ENCODE results near the gene ZNF215. TPM values are rescaled to one million over a fixed set of nuclear protein-coding genes. Genes with fewer than 3 reads are reported as not detected.
A peak's percentile ranks its signal among the peaks of the same experiment; 100 is the strongest.

Gene ZNF215
- total and polyA plus RNA-seq, 2 experiments from 2014 or later = 17.3 to 20.8 TPM

DNA sequence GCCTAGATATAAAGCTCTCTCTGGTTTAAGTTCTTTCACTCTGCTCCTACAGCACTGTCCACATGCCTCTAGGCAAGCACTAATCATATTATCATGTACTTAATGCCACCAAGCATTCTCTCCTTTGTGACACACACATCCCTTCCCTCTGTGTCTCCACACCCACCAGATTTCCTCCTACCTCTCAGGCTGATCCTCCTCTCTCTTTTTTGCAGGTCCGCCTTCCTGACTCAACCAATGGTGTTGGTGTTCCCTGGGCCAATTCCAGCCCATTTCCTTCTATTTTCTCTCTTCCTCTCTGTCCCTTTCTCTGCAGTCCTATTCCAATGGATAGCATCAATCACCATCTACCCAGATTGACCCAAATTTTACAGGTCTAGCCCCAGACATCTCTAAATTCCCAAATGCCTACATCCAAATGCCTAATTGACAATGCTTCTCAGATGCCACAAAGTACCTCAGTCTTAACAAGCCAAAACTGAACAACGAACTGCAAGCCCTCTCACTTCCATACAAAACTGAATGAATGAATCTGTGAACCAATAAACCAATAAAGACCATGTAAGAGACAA is 504 bp upstream of the ZNF215 start:
- H3K4me3 ChIP-seq = peak overlapping the region; percentile 86
- no peaks in the 10 kb centered on the region for H3K9me2 ChIP-seq (ENCODE audit: insufficient read depth)
- ATAC-seq (peak; percentile 37), DNase-seq (ENCODE audit: low spot score) (peak; percentile 49)
- peaks cover 10% of the 10 kb centered on the region; the same call in 2 of the 3 replicates for H3K36me3 Mint-ChIP-seq (ENCODE audit: low read depth)
- H3K4me3 Mint-ChIP-seq = peak overlapping the region; percentile 97
- no peaks in the 10 kb centered on the region for H3K36me3 ChIP-seq (ENCODE audit: insufficient read depth)
- H4K20me1 ChIP-seq (replicated peaks; ENCODE audit: insufficient read depth) = no peaks in the 10 kb centered on the region
- no peaks in the 10 kb centered on the region for H3K27me3 ChIP-seq (ENCODE audit: insufficient read depth)
- peak overlapping the region; percentile 39 for H3K27ac ChIP-seq (ENCODE audit: low read depth)
- H2AFZ ChIP-seq = peak overlapping the region; percentile 88
- peak overlapping the region; percentile 88 for H3K4me2 ChIP-seq
- no peaks in the 10 kb centered on the region for H3K9me3 Mint-ChIP-seq
- H3F3A ChIP-seq (replicated peaks; ENCODE audit: low read depth) = no peaks in the 10 kb centered on the region
- H3K79me2 ChIP-seq (replicated peaks; ENCODE audit: insufficient read depth) = peaks cover 32% of the 10 kb centered on the region
- peaks cover 31% of the 10 kb centered on the region for H3K4me1 Mint-ChIP-seq
- H3K4me1 ChIP-seq (ENCODE audit: insufficient read depth) = peaks cover 30% of the 10 kb centered on the region
- TF ChIP-seq, protein P1, sequence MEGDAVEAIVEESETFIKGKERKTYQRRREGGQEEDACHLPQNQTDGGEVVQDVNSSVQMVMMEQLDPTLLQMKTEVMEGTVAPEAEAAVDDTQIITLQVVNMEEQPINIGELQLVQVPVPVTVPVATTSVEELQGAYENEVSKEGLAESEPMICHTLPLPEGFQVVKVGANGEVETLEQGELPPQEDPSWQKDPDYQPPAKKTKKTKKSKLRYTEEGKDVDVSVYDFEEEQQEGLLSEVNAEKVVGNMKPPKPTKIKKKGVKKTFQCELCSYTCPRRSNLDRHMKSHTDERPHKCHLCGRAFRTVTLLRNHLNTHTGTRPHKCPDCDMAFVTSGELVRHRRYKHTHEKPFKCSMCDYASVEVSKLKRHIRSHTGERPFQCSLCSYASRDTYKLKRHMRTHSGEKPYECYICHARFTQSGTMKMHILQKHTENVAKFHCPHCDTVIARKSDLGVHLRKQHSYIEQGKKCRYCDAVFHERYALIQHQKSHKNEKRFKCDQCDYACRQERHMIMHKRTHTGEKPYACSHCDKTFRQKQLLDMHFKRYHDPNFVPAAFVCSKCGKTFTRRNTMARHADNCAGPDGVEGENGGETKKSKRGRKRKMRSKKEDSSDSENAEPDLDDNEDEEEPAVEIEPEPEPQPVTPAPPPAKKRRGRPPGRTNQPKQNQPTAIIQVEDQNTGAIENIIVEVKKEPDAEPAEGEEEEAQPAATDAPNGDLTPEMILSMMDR (conservative IDR thresholded peaks at IDR 0.05; ENCODE audit: low read depth in 2 of 2) = no peak
- TF ChIP-seq CREB1 (CRISPR knock-in tag; IDR thresholded peaks at IDR 0.05; ENCODE audit: low read depth) = no peak
- H3K27me3 Mint-ChIP-seq (ENCODE audit: insufficient read depth, low read depth, poor library complexity) = peaks cover 4% of the 10 kb centered on the region
- peak overlapping the region; percentile 36 for H3K27ac Mint-ChIP-seq

DNA sequence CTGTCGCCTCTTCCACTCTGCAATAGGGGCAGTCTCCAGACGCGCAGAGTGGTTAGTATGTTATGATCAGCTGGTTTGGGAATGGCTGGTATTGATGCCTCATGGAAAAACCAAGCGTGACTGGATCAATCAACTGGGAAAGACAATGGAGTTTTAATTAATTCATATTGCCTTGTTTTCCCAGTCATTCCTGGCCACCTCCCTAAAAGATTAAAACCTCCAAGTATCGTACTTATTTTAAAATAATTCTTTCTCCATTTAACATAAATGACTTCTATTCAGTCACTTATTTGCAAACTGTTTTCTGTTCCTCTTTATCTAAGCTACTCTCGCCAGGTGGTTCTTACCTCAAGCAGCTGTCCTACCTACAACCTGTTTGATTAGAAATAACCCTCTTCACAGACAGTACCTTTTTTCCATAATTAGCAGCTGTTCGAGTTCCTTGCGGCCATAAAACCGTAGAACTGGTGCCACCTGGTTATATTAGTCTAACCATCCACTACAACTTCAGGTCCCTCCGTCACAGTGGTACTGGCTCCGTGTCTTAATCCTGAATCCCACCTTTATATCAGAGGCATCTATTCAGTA is 898 bp downstream of the ZNF215 start:
- peak overlapping the region; percentile 88 for H3K4me2 ChIP-seq
- H3K79me2 ChIP-seq (replicated peaks; ENCODE audit: insufficient read depth) = peaks cover 42% of the 10 kb centered on the region
- TF ChIP-seq ZNF331 (CRISPR knock-in tag; IDR thresholded peaks at IDR 0.05; ENCODE audit: low read depth) = no peak
- no peaks in the 10 kb centered on the region for H3K9me2 ChIP-seq (ENCODE audit: insufficient read depth)
- peaks cover 12% of the 10 kb centered on the region; the same call in 2 of the 3 replicates for H3K36me3 Mint-ChIP-seq (ENCODE audit: low read depth)
- H3F3A ChIP-seq (replicated peaks; ENCODE audit: low read depth) = no peaks in the 10 kb centered on the region
- H3K4me3 ChIP-seq = peak overlapping the region; percentile 86
- H3K4me3 Mint-ChIP-seq = peak overlapping the region; percentile 97
- H3K36me3 ChIP-seq (ENCODE audit: insufficient read depth) = no peaks in the 10 kb centered on the region
- ATAC-seq = no peak
- peaks cover 30% of the 10 kb centered on the region for H3K4me1 ChIP-seq (ENCODE audit: insufficient read depth)
- H2AFZ ChIP-seq = peak overlapping the region; percentile 97
- no peaks in the 10 kb centered on the region for H4K20me1 ChIP-seq (replicated peaks; ENCODE audit: insufficient read depth)
- no peaks in the 10 kb centered on the region for H3K9me3 Mint-ChIP-seq
- H3K27ac Mint-ChIP-seq = no peak overlapping the region
- DNase-seq (ENCODE audit: low spot score) = peak; percentile 15
- no peaks in the 10 kb centered on the region for H3K27me3 ChIP-seq (ENCODE audit: insufficient read depth)
- no peak overlapping the region for H3K27ac ChIP-seq (ENCODE audit: low read depth)
- peaks cover 31% of the 10 kb centered on the region for H3K4me1 Mint-ChIP-seq
- H3K27me3 Mint-ChIP-seq (ENCODE audit: insufficient read depth, low read depth, poor library complexity) = peaks cover 4% of the 10 kb centered on the region

DNA sequence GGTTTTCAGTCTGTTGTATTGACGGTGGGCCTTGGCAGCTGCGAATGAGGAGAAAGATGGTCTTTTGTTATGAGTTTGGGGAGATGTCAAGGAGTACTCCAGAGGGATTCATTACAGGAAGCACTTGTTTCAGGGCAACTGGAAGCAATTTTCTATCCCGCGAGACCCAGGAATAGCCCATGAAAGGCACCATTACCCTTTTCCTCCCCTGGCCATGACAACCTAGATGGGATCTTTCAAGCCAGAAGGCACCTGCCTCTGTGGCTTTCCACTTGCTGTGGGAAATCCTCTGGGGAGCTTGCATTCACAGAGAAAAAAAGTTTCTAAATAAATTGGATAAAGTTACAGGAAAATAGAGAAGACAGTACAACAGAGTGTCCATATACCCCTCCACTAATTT is 2.7 kb downstream of the ZNF215 start:
- Histone ChIP-seq H3F3A (replicated peaks; ENCODE audit: low read depth) (no peaks in the 10 kb centered on the region), H3K27ac (ENCODE audit: low read depth) (no peak overlapping the region), H3K4me1 (ENCODE audit: insufficient read depth) (peaks cover 30% of the 10 kb centered on the region), H3K79me2 (replicated peaks; ENCODE audit: insufficient read depth) (peaks cover 42% of the 10 kb centered on the region), H3K9me2 (ENCODE audit: insufficient read depth) (no peaks in the 10 kb centered on the region), H4K20me1 (replicated peaks; ENCODE audit: insufficient read depth) (no peaks in the 10 kb centered on the region), H3K4me3 (peak overlapping the region; percentile 36; the same call in 1 of the 2 replicates), H3K27me3 (ENCODE audit: insufficient read depth) (no peaks in the 10 kb centered on the region), H3K4me2 (peak overlapping the region; percentile 56), H3K36me3 (ENCODE audit: insufficient read depth) (peaks cover 9% of the 10 kb centered on the region; the same call in 1 of the 2 replicates), H2AFZ (no peak overlapping the region)
- ATAC-seq (no peak), DNase-seq (ENCODE audit: low spot score) (no peak)
- no peak overlapping the region for H3K27ac Mint-ChIP-seq
- peaks cover 31% of the 10 kb centered on the region for H3K4me1 Mint-ChIP-seq
- no peaks in the 10 kb centered on the region for H3K9me3 Mint-ChIP-seq
- H3K4me3 Mint-ChIP-seq = peak overlapping the region; percentile 32; the same call in 2 of the 3 replicates
- H3K27me3 Mint-ChIP-seq (ENCODE audit: insufficient read depth, low read depth, poor library complexity) = peaks cover 4% of the 10 kb centered on the region
- peaks cover 27% of the 10 kb centered on the region for H3K36me3 Mint-ChIP-seq (ENCODE audit: low read depth)
- TF ChIP-seq ZNF114 (CRISPR knock-in tag; IDR thresholded peaks at IDR 0.05) (no peak), POLR2AphosphoS5 (IDR thresholded peaks at IDR 0.05; ENCODE audit: low read depth) (no peak), CREB1 (CRISPR knock-in tag; IDR thresholded peaks at IDR 0.05; ENCODE audit: low read depth) (no peak), EZH2 (IDR thresholded peaks at IDR 0.05; ENCODE audit: low read depth, unreplicated experiment) (no peak), JUNB (IDR thresholded peaks at IDR 0.05; ENCODE audit: unreplicated experiment) (no peak)
- TF ChIP-seq, protein P2, sequence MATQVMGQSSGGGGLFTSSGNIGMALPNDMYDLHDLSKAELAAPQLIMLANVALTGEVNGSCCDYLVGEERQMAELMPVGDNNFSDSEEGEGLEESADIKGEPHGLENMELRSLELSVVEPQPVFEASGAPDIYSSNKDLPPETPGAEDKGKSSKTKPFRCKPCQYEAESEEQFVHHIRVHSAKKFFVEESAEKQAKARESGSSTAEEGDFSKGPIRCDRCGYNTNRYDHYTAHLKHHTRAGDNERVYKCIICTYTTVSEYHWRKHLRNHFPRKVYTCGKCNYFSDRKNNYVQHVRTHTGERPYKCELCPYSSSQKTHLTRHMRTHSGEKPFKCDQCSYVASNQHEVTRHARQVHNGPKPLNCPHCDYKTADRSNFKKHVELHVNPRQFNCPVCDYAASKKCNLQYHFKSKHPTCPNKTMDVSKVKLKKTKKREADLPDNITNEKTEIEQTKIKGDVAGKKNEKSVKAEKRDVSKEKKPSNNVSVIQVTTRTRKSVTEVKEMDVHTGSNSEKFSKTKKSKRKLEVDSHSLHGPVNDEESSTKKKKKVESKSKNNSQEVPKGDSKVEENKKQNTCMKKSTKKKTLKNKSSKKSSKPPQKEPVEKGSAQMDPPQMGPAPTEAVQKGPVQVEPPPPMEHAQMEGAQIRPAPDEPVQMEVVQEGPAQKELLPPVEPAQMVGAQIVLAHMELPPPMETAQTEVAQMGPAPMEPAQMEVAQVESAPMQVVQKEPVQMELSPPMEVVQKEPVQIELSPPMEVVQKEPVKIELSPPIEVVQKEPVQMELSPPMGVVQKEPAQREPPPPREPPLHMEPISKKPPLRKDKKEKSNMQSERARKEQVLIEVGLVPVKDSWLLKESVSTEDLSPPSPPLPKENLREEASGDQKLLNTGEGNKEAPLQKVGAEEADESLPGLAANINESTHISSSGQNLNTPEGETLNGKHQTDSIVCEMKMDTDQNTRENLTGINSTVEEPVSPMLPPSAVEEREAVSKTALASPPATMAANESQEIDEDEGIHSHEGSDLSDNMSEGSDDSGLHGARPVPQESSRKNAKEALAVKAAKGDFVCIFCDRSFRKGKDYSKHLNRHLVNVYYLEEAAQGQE (IDR thresholded peaks at IDR 0.05; ENCODE audit: unreplicated experiment) = no peak
- TF ChIP-seq, protein P1 (conservative IDR thresholded peaks at IDR 0.05; ENCODE audit: low read depth in 2 of 2) = no peak
- TF ChIP-seq, protein P3, sequence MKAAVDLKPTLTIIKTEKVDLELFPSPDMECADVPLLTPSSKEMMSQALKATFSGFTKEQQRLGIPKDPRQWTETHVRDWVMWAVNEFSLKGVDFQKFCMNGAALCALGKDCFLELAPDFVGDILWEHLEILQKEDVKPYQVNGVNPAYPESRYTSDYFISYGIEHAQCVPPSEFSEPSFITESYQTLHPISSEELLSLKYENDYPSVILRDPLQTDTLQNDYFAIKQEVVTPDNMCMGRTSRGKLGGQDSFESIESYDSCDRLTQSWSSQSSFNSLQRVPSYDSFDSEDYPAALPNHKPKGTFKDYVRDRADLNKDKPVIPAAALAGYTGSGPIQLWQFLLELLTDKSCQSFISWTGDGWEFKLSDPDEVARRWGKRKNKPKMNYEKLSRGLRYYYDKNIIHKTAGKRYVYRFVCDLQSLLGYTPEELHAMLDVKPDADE (IDR thresholded peaks at IDR 0.05) = no peak
